ENCODE data around the gene TXLNG. TPM values are rescaled to one million over a fixed set of nuclear protein-coding genes. Genes with fewer than 3 reads are reported as not detected.

The TXLNG gene
- total RNA-seq, 1 experiment from 2014 or later: 10.2 TPM

GRCh38 chrX:16748425-16748824 is 37.8 kb upstream of the TXLNG start:
- CTCF ChIA-PET: no interaction called here
- TF ChIP-seq REST (IDR thresholded peaks at IDR 0.05; ENCODE audit: insufficient read depth in 1 of 2, low read depth in 2 of 2, low read length in 1 of 2): no peak
- no peak for TF ChIP-seq TCF7L2 (IDR thresholded peaks at IDR 0.05; ENCODE audit: low read depth, low read length)
- TF ChIP-seq SIN3A (IDR thresholded peaks at IDR 0.05; ENCODE audit: borderline replicate concordance, insufficient read depth, low read depth, low read length): no peak
- TF ChIP-seq CTCF (IDR thresholded peaks at IDR 0.05): no peak
- TF ChIP-seq POLR2AphosphoS5 (IDR thresholded peaks at IDR 0.05; ENCODE audit: low read depth, low read length): no peak
- H3K4me3 ChIP-seq (ENCODE audit: low read depth in 2 of 2, low read length in 2 of 2): no peak overlapping the region
- POLR2A ChIA-PET: no interaction called here
- no peaks in the 10 kb centered on the region for H3K9me3 ChIP-seq (ENCODE audit: control insufficient read depth, insufficient read depth, low read depth, low read length)
- ATAC-seq (no peak), DNase-seq (ENCODE audit: low read depth, low spot score) (no peak)
- no TSS peak for BruUV-seq (replicated peaks)
- H3K36me3 ChIP-seq (ENCODE audit: control insufficient read depth, insufficient read depth, low read length): peaks cover 2% of the 10 kb centered on the region; the same call in 1 of the 2 replicates
- H3K4me1 ChIP-seq (ENCODE audit: control insufficient read depth, insufficient read depth, low read length): no peaks in the 10 kb centered on the region
- no peaks in the 10 kb centered on the region for H3K27me3 ChIP-seq (ENCODE audit: control insufficient read depth, insufficient read depth, low read length)
- intact Hi-C loops (cut with micrococcal nuclease; ENCODE audit: unreplicated experiment) (no loop called here), in situ Hi-C loops (cut with HindIII; ENCODE audit: low pct_unique_long_range_greater_than_20kb, low sequenced_read_pairs) (no loop called here)
- no peak overlapping the region for H3K27ac ChIP-seq (ENCODE audit: low read length)

- intact Hi-C loops (cut with micrococcal nuclease; ENCODE audit: unreplicated experiment): no loop called here
- H3K4me3 ChIP-seq (ENCODE audit: low read depth in 2 of 2, low read length in 2 of 2): no peak overlapping the region
- in situ Hi-C loops (cut with HindIII; ENCODE audit: low pct_unique_long_range_greater_than_20kb, low sequenced_read_pairs): no loop called here
- H3K36me3 ChIP-seq (ENCODE audit: control insufficient read depth, insufficient read depth, low read length): peaks cover 2% of the 10 kb centered on the region; the same call in 1 of the 2 replicates
- no peak overlapping the region for H3K27ac ChIP-seq (ENCODE audit: low read length)
- ChIA-PET CTCF (no interaction called here), POLR2A (no interaction called here)
- no peaks in the 10 kb centered on the region for H3K4me1 ChIP-seq (ENCODE audit: control insufficient read depth, insufficient read depth, low read length)
- H3K9me3 ChIP-seq (ENCODE audit: control insufficient read depth, insufficient read depth, low read depth, low read length): no peaks in the 10 kb centered on the region
- no TSS peak for BruUV-seq (replicated peaks)
- ATAC-seq: no peak
- TF ChIP-seq SIN3A (IDR thresholded peaks at IDR 0.05; ENCODE audit: borderline replicate concordance, insufficient read depth, low read depth, low read length) (no peak), REST (IDR thresholded peaks at IDR 0.05; ENCODE audit: insufficient read depth in 1 of 2, low read depth in 2 of 2, low read length in 1 of 2) (no peak), POLR2AphosphoS5 (IDR thresholded peaks at IDR 0.05; ENCODE audit: low read depth, low read length) (no peak), TCF7L2 (IDR thresholded peaks at IDR 0.05; ENCODE audit: low read depth, low read length) (no peak), CTCF (IDR thresholded peaks at IDR 0.05) (no peak)
- DNase-seq (ENCODE audit: low read depth, low spot score): no peak
- H3K27me3 ChIP-seq (ENCODE audit: control insufficient read depth, insufficient read depth, low read length): no peaks in the 10 kb centered on the region
Observed at GRCh38 chrX:16750136-16750535, 36.1 kb upstream of the TXLNG start.

Measured in Panc1 (cell line).